Natural killer cell (primary cell): ENCODE measurements around the gene BOD1L1. TPM values are rescaled to one million over a fixed set of nuclear protein-coding genes. Genes with fewer than 3 reads are reported as not detected.

ENCODE experiments used
- ATAC-seq, 3 donors: fragments of 150-1000 bp in 2 of 3; fragments of 200-7000 bp in 1 of 3; cut with Tn5 transposase; 1 replicate in 1 of 3; 2 replicates in 2 of 3; pipeline ENCODE4 v1.10.0; 2021; ENCODE audit warnings: mild to moderate bottlenecking in 2 of 3, moderate library complexity in 2 of 3
- DNase-seq, 2 donors: peaks; one replicate each; pipeline versions ENCODE4 v3.0.0 to v3.0.0-alpha.2; 2013 to 2021; ENCODE audit warnings: mixed read lengths in 1 of 2
- H3K27ac ChIP-seq: one replicate; pipeline ENCODE4 v1.5.1; 2013; ENCODE audit warnings: mild to moderate bottlenecking, low read length
- H3K27me3 ChIP-seq: one replicate; pipeline ENCODE4 v1.6.1; 2013; ENCODE audit warnings: low read length; ENCODE audit not compliant: control insufficient read depth, insufficient read depth
- H3K36me3 ChIP-seq: one replicate; pipeline ENCODE4 v1.6.1; 2013; ENCODE audit warnings: low read length; ENCODE audit not compliant: control insufficient read depth, insufficient read depth
- H3K4me1 ChIP-seq: one replicate; pipeline ENCODE4 v1.6.1; 2013; ENCODE audit warnings: low read length; ENCODE audit not compliant: control insufficient read depth, insufficient read depth
- H3K4me3 ChIP-seq: one replicate; pipeline ENCODE4 v1.5.1; 2013; ENCODE audit warnings: low read length
- H3K9me3 ChIP-seq: one replicate; pipeline ENCODE4 v1.6.1; 2013; ENCODE audit warnings: low read length; ENCODE audit not compliant: control insufficient read depth, insufficient read depth
- H3K27ac Mint-ChIP-seq, 2 donors: one replicate each; pipeline ENCODE4 v1.8.0; 2022; ENCODE audit warnings: mild to moderate bottlenecking in 2 of 2, mixed read lengths in 2 of 2, moderate library complexity in 1 of 2
- H3K27me3 Mint-ChIP-seq, 2 donors: one replicate each; pipeline ENCODE4 v1.8.0; 2022; ENCODE audit warnings: low read depth in 2 of 2, mixed read lengths in 2 of 2
- H3K36me3 Mint-ChIP-seq: one replicate; pipeline ENCODE4 v1.8.0; 2022; ENCODE audit warnings: mixed read lengths
- H3K4me1 Mint-ChIP-seq, 2 donors: one replicate each; pipeline ENCODE4 v1.8.0; 2022; ENCODE audit warnings: mixed read lengths in 2 of 2
- H3K4me3 Mint-ChIP-seq: one replicate; pipeline ENCODE4 v1.8.0; 2022; ENCODE audit warnings: mild to moderate bottlenecking, moderate library complexity, mixed read lengths
- H3K9me3 Mint-ChIP-seq, 2 donors: one replicate each; pipeline ENCODE4 v1.8.0; 2022; ENCODE audit warnings: mixed read lengths in 2 of 2
- CTCF ChIP-seq: fragments of 200-600 bp; IDR thresholded peaks from one replicate; pipeline ENCODE4 v1.8.0; 2022; ENCODE audit warnings: antibody characterized with exemption
- WGBS: methylation state at CpG from one replicate; pipeline ENCODE4 v1.1.7; 2013; ENCODE audit warnings: missing lambda C conversion rate; ENCODE audit not compliant: insufficient coverage; 5-methylcytosine and 5-hydroxymethylcytosine counted together
- intact Hi-C: fragments of 100-400 bp; cut with micrococcal nuclease; formaldehyde crosslinking; loops from one replicate; pipeline ENCODE4 v1.14.2; 2022
- total RNA-seq, 4 donors: library from RNA; stranded (reverse); fragments of 120-200 nt in 1 of 4; gene quantifications; one replicate each; pipeline versions ENCODE4 v1.2.3 to v1.2.4, GENCODE V29; 2013 to 2022

BOD1L1 gene
- total RNA-seq, 3 donors from 2014 or later (not counting 1 experiment from before 2014, with no cell fraction given), result 62.2 to 69.1 (median 67.7) TPM

GRCh38 chr4:13535708-13536361 lies 91.7 kb downstream of the BOD1L1 start:
- no peak overlapping the region for H3K27ac Mint-ChIP-seq

GRCh38 chr4:13535118-13535517 lies 92.4 kb downstream of the BOD1L1 start:
- Histone ChIP-seq H3K4me1 (peaks cover 28% of the 10 kb centered on the region), H3K27me3 (peaks cover 94% of the 10 kb centered on the region), H3K4me3 (no peak overlapping the region), H3K27ac (no peak overlapping the region), H3K36me3 (no peaks in the 10 kb centered on the region), H3K9me3 (peaks cover 54% of the 10 kb centered on the region)
- Mint-ChIP-seq H3K36me3 (peaks cover 11% of the 10 kb centered on the region), H3K9me3 (peaks cover 2 to 3% of the 10 kb centered on the region in 2 donors), H3K4me1 (peaks cover 15 to 18% of the 10 kb centered on the region in 2 donors), H3K27me3 (peaks cover 75 to 82% of the 10 kb centered on the region in 2 donors), H3K27ac (no peak overlapping the region), H3K4me3 (no peak overlapping the region)
- intact Hi-C loops, result no loop called here
- TF ChIP-seq CTCF, result no peak
- WGBS, result 13% methylated on average over 18 of the region's 18 CpGs
- DNase-seq, result no peak
- ATAC-seq, result no peak

More at GRCh38 chr4:13535708-13536361, 91.7 kb downstream of the BOD1L1 start:
- peaks cover 94% of the 10 kb centered on the region for H3K27me3 ChIP-seq
- Mint-ChIP-seq H3K4me3 (no peak overlapping the region), H3K9me3 (peaks cover 2 to 3% of the 10 kb centered on the region in 2 donors), H3K27me3 (peaks cover 72 to 79% of the 10 kb centered on the region in 2 donors), H3K4me1 (peaks cover 15 to 19% of the 10 kb centered on the region in 2 donors), H3K36me3 (peaks cover 11% of the 10 kb centered on the region)
- no peaks in the 10 kb centered on the region for H3K36me3 ChIP-seq
- no peak overlapping the region for H3K4me3 ChIP-seq
- no peak for DNase-seq
- 5% methylated on average over 39 of the region's 39 CpGs for WGBS
- TF ChIP-seq CTCF, result no peak
- peaks cover 55% of the 10 kb centered on the region for H3K9me3 ChIP-seq
- no peak overlapping the region for H3K27ac ChIP-seq
- intact Hi-C loops, result no loop called here
- no peak for ATAC-seq
- peaks cover 28% of the 10 kb centered on the region for H3K4me1 ChIP-seq

- Mint-ChIP-seq H3K27me3 (peaks cover 73 to 88% of the 10 kb centered on the region in 2 donors), H3K4me3 (peak overlapping the region; percentile 19), H3K4me1 (peaks cover 15 to 20% of the 10 kb centered on the region in 2 donors), H3K36me3 (peaks cover 11% of the 10 kb centered on the region), H3K9me3 (peaks cover 2 to 3% of the 10 kb centered on the region in 2 donors), H3K27ac (no peak overlapping the region)
- Histone ChIP-seq H3K36me3 (no peaks in the 10 kb centered on the region), H3K27me3 (peaks cover 94% of the 10 kb centered on the region), H3K4me1 (peaks cover 26% of the 10 kb centered on the region), H3K4me3 (no peak overlapping the region), H3K27ac (no peak overlapping the region), H3K9me3 (peaks cover 52% of the 10 kb centered on the region)
- intact Hi-C loops, result no loop called here
- DNase-seq (no peak), ATAC-seq (no peak)
- TF ChIP-seq CTCF, result no peak
- 8% methylated on average over 32 of the region's 32 CpGs for WGBS
Measured at GRCh38 chr4:13534344-13535063, 93.0 kb downstream of the BOD1L1 start.
